Measurements from ENCODE around the gene LRBA. TPM values are rescaled to one million over a fixed set of nuclear protein-coding genes. Genes with fewer than 3 reads are reported as not detected.
A peak's percentile ranks its signal among the peaks of the same experiment; 100 is the strongest.

The LRBA gene
- total RNA-seq, 1 donor from 2014 or later, result 46.2 TPM

DNA sequence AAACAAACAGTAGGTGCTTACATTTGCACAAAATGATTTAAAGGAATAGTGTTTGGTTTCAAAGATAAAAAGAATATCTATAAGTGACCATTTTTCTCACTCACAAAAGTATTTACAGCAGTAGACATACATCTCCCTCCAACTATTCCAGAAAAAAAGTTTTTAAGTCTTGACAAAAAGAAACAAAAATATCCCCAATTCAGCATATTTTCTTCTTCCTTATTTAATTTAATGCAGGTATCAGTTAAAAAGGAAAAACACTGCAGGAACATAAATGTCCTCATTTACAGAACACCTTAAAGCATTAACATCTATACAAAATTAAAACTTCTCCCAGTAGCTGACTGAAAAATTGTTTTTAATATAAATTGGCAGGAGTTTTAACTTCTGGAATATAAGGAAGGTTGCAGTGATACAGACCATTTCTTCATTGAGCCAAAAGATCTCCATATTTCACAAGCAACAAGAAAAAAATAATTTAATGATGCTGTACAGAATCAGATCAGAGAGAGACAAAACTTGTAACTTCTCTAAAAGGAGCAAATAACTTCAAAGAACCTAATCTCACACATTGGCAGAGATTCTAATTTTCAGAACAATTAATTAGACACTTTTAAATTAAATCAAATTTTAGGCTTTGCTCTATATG is 428.8 kb downstream of the LRBA start:
- no peaks in the 10 kb centered on the region for H3K27me3 ChIP-seq (ENCODE audit: low read depth)
- DNase-seq, result no peak
- TF ChIP-seq, protein P1, sequence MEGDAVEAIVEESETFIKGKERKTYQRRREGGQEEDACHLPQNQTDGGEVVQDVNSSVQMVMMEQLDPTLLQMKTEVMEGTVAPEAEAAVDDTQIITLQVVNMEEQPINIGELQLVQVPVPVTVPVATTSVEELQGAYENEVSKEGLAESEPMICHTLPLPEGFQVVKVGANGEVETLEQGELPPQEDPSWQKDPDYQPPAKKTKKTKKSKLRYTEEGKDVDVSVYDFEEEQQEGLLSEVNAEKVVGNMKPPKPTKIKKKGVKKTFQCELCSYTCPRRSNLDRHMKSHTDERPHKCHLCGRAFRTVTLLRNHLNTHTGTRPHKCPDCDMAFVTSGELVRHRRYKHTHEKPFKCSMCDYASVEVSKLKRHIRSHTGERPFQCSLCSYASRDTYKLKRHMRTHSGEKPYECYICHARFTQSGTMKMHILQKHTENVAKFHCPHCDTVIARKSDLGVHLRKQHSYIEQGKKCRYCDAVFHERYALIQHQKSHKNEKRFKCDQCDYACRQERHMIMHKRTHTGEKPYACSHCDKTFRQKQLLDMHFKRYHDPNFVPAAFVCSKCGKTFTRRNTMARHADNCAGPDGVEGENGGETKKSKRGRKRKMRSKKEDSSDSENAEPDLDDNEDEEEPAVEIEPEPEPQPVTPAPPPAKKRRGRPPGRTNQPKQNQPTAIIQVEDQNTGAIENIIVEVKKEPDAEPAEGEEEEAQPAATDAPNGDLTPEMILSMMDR (IDR thresholded peaks at IDR 0.05), result no peak
- H3K4me1 ChIP-seq, result no peaks in the 10 kb centered on the region
- no peak overlapping the region for H3K4me3 ChIP-seq
- H3K27ac ChIP-seq, result no peak overlapping the region
- no peaks in the 10 kb centered on the region for H3K9me3 ChIP-seq
- intact Hi-C loops (cut with DNase I), result no loop called here
- H3K36me3 ChIP-seq, result peaks cover 15% of the 10 kb centered on the region
- no peak for ATAC-seq

DNA sequence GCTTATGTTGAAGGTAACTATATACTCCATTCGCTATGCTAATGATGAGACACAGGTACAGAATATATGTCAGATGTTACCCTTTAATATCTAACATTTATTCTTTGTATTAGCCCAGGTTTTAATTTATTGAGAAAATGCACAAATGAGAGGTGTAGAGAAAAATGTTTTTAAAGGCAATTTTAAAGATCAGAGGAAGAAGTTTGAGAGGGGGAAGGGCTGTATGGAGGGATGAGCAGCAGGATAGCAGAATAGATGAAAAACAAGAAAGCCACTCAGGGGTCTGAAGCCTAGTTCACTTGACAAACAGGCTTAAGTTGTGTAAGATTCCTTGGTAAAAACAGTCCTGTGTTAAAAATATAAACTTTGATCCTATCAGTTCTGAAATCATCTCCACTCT is 429.5 kb downstream of the LRBA start:
- no peaks in the 10 kb centered on the region for H3K27me3 ChIP-seq (ENCODE audit: low read depth)
- intact Hi-C loops (cut with DNase I), result no loop called here
- DNase-seq (no peak), ATAC-seq (no peak)
- peaks cover 15% of the 10 kb centered on the region for H3K36me3 ChIP-seq
- no peak overlapping the region for H3K27ac ChIP-seq
- H3K4me1 ChIP-seq, result no peaks in the 10 kb centered on the region
- TF ChIP-seq, protein P1 (IDR thresholded peaks at IDR 0.05), result no peak
- H3K4me3 ChIP-seq, result no peak overlapping the region
- no peaks in the 10 kb centered on the region for H3K9me3 ChIP-seq

DNA sequence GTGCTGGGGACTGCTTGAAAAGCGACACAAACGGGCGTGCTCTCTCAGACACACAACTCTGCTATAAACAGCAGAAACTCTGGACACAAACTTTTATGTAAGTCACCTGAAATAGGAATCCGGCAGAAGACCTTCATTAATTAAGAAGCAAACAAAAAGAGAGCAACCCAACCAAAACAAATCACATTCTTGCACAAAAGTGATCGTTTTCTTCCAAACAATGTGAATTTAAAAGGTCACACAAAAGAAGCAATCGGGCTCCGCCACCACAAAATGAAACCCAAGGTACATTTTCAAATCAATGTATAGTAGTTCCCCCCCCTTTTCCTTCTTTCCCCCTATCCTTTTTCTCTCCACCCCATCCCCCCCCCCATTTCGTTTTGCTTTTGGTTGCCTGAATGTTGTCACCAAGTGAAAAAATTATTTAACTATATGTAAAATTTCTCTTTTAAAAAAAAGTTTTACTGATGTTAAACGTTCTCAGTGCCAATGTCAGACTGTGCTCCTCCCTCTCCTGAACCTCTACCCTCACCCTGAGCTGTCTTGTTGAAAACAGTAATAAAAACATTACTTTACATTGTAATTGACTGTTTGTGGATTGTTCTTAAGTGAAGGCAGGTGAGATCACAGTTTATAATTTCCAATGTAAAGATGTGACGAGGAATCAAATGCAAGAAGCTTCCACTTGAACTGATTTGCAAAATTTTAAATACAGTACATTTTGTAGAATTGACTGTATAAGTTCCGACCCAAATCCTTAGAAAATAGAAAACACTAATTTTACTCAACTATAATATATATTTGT is 430.8 kb downstream of the LRBA start:
- TF ChIP-seq, protein P1 (IDR thresholded peaks at IDR 0.05), result no peak
- Histone ChIP-seq H3K36me3 (peaks cover 10% of the 10 kb centered on the region), H3K4me1 (no peaks in the 10 kb centered on the region), H3K9me3 (no peaks in the 10 kb centered on the region), H3K4me3 (no peak overlapping the region), H3K27ac (no peak overlapping the region), H3K27me3 (ENCODE audit: low read depth) (no peaks in the 10 kb centered on the region)
- ATAC-seq, result no peak
- intact Hi-C loops (cut with DNase I), result no loop called here
- no peak for DNase-seq

DNA sequence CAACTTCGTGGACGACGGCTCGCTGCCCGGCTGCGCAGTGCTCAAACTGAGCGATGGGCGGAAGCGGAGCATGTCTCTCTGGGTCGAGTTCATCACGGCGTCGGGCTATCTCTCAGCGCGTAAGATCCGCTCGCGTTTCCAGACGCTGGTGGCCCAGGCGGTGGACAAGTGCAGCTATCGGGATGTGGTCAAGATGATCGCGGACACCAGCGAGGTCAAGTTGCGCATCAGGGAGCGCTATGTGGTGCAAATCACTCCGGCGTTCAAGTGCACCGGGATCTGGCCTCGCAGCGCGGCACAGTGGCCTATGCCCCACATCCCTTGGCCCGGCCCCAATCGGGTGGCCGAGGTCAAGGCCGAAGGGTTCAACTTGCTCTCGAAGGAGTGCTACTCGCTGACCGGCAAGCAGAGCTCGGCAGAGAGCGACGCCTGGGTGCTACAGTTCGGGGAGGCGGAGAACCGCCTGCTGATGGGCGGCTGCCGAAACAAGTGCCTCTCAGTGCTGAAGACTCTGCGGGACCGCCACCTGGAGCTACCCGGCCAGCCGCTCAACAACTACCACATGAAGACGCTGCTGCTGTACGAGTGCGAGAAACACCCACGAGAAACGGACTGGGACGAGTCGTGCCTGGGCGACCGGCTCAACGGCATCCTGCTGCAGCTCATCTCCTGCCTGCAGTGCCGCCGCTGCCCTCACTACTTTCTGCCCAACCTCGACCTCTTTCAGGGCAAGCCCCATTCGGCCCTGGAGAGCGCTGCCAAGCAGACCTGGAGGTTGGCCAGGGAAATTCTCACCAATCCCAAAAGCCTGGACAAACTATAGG is 431.6 kb downstream of the LRBA start:
- no peak overlapping the region for H3K27ac ChIP-seq
- H3K4me3 ChIP-seq, result peak overlapping the region; percentile 45
- no peaks in the 10 kb centered on the region for H3K27me3 ChIP-seq (ENCODE audit: low read depth)
- peaks cover 2% of the 10 kb centered on the region for H3K36me3 ChIP-seq
- TF ChIP-seq, protein P1 (IDR thresholded peaks at IDR 0.05), result no peak
- DNase-seq (peak; percentile 46), ATAC-seq (peak; percentile 37 to 40)
- H3K4me1 ChIP-seq, result no peaks in the 10 kb centered on the region
- intact Hi-C loops (cut with DNase I), result no loop called here
- H3K9me3 ChIP-seq, result no peaks in the 10 kb centered on the region

DNA sequence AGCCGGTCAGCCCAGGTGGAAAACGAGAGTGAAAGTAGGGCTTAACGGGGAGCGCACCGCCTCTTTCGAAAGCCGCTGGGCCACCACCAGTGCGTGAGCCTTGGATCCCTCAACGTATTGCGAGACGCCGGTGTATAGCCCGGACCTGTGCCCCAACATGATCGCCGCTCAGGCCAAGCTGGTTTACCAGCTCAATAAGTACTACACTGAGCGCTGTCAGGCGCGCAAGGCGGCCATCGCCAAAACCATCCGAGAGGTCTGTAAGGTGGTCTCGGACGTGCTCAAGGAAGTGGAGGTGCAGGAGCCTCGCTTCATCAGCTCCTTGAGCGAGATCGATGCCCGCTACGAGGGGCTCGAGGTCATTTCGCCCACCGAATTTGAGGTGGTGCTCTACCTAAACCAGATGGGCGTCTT is 432.2 kb downstream of the LRBA start:
- H3K27ac ChIP-seq, result no peak overlapping the region
- intact Hi-C loops (cut with DNase I), result no loop called here
- H3K4me3 ChIP-seq, result peak overlapping the region; percentile 45
- no peaks in the 10 kb centered on the region for H3K27me3 ChIP-seq (ENCODE audit: low read depth)
- DNase-seq (no peak), ATAC-seq (no peak)
- no peaks in the 10 kb centered on the region for H3K4me1 ChIP-seq
- H3K9me3 ChIP-seq, result no peaks in the 10 kb centered on the region
- no peaks in the 10 kb centered on the region for H3K36me3 ChIP-seq
- TF ChIP-seq, protein P1 (IDR thresholded peaks at IDR 0.05), result no peak

Measured in lower lobe of right lung (tissue), 2 donors.